Upper lobe of left lung (tissue), 6 donors: Measurements from ENCODE around the gene PGAP6. TPM values are rescaled to one million over a fixed set of nuclear protein-coding genes. Genes with fewer than 3 reads are reported as not detected.
"Not testable (repeated sequence)": the region's sequence is repeated elsewhere in the genome, so short reads cannot be mapped to it uniquely, and the experiment has no call there.

ENCODE experiments used
- ATAC-seq, 2 donors: fragments of 200-7000 bp; cut with Tn5 transposase; one replicate each; pipeline ENCODE4 v1.9.1; 2022; ENCODE audit warnings: mild to moderate bottlenecking in 2 of 2, moderate library complexity in 2 of 2; ENCODE audit not compliant: low FRiP score in 2 of 2
- DNase-seq, 2 donors: peaks; one replicate each; pipeline ENCODE4 v3.0.0-alpha.2; 2019 to 2020
- H3K27ac ChIP-seq, 4 donors: fragments of 200-600 bp; sonication (generic); one replicate each; pipeline ENCODE4 v1.5.1; 2016 to 2019
- H3K27me3 ChIP-seq, 4 donors: fragments of 200-600 bp; sonication (generic); one replicate each; pipeline ENCODE4 v1.5.1; 2017 to 2019
- H3K36me3 ChIP-seq, 4 donors: fragments of 200-600 bp; sonication (generic); one replicate each; pipeline ENCODE4 v1.5.1; 2016 to 2019
- H3K4me1 ChIP-seq, 4 donors: fragments of 200-600 bp; sonication (generic); one replicate each; pipeline ENCODE4 v1.5.1; 2018 to 2019
- H3K4me3 ChIP-seq, 4 donors: fragments of 200-600 bp; sonication (generic); one replicate each; pipeline ENCODE4 v1.5.1; 2017 to 2019; ENCODE audit warnings: mild to moderate bottlenecking in 2 of 4, moderate library complexity in 1 of 4
- H3K9me3 ChIP-seq, 4 donors: fragments of 200-600 bp; sonication (generic); one replicate each; pipeline ENCODE4 v1.5.1; 2018 to 2019
- CTCF ChIP-seq, 6 experiments: fragments of 450-650 bp in 4 of 6; fragments of 200-600 bp in 2 of 6; sonication (generic) in 2 of 6; IDR thresholded peaks; one replicate each; pipeline ENCODE4 v1.5.1; 2016 to 2019; ENCODE audit warnings: antibody characterized with exemption in 6 of 6
- EP300 ChIP-seq, 4 donors: sonication (generic); formaldehyde crosslinking; IDR thresholded peaks; one replicate each; pipeline ENCODE4 v1.5.1; 2017; ENCODE audit warnings: antibody characterized with exemption in 4 of 4, control low read depth in 2 of 4
- POLR2A ChIP-seq, 4 donors: fragments of 450-650 bp; IDR thresholded peaks; one replicate each; pipeline ENCODE4 v1.5.1; 2016 to 2017; ENCODE audit warnings: antibody characterized with exemption in 4 of 4, mild to moderate bottlenecking in 2 of 4
- POLR2AphosphoS5 ChIP-seq, 2 donors: sonication (generic); formaldehyde crosslinking; IDR thresholded peaks; one replicate each; pipeline ENCODE4 v1.5.1; 2017; ENCODE audit warnings: antibody characterized with exemption in 2 of 2
- WGBS, 2 donors: methylation state at CpG; one replicate each; pipeline ENCODE4 v1.1.5; 2017 to 2018; 5-methylcytosine and 5-hydroxymethylcytosine counted together
- total RNA-seq, 6 donors: library from RNA; depleted of rRNA in 4 of 6; stranded (reverse); fragments of >200 nt in 4 of 6; gene quantifications; one replicate each; pipeline versions ENCODE4 v1.1.0 to v1.2.1, GENCODE V29; 2016 to 2021
- donor health status: DM: no; HTN: no; CAD: no; lungs with moderate emphysema.
- donor health status: DM: no; HTN: yes; CAD: no; lungs with severe emphysema.

The PGAP6 gene
- total RNA-seq, 6 donors from 2014 or later = 27.9 to 150 (median 96.4) TPM

DNA sequence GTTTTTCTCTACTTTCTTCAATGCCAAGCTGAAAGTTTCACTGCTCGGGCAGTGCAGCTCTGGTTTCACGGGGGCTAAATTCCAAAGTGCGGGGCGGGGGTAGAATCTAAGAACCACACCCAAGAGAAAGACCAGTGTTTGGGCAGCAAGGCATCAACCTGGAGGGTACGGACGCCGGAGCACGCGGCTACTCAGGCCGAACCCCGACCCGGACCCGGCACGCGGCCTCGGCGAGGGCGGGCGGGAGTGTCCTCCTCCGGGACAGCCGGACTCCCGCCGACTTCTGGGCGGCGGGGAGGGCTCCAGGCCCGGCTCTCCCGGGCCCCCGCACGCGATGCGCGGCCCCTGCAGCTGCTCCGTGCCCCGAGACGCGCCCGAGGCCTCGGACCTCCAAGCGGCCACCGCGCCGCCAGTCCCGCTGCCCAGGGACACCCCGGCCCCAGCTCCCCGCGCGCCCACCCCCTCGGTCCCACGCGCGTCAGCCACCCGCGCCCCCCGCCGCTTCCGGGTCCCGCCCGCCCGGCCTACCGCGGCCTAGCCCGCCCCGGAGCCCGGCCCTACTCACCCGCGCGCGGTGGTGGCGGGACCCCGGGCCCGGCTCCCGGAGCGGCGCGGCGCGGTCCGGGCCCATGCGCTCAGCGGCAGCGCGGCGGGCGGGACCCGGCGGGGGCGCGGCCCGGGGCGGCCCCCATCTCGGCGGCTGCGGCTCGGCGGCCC lies 29.8 kb downstream of the PGAP6 start:
- H3K36me3 ChIP-seq = peaks cover 0 to 6% (median 0%) of the 10 kb centered on the region in 4 donors
- H3K27me3 ChIP-seq = no peaks in the 10 kb centered on the region
- 0 to 1% methylated on average over 4 to 23 of the region's 95 CpGs for WGBS, 2 donors
- no peaks in the 10 kb centered on the region for H3K9me3 ChIP-seq
- peak in 1 of 2 donors; percentile 93 for DNase-seq
- H3K4me1 ChIP-seq = peaks cover 7 to 53% (median 14%) of the 10 kb centered on the region in 4 donors
- ATAC-seq = peak in 1 of 2 donors; percentile 0
- TF ChIP-seq POLR2AphosphoS5 (IDR thresholded peaks at IDR 0.05) (no peak), POLR2A (IDR thresholded peaks at IDR 0.05) (no peak), CTCF (IDR thresholded peaks at IDR 0.05) (no peak), EP300 (IDR thresholded peaks at IDR 0.05) (no peak)
- H3K4me3 ChIP-seq = peak overlapping the region; percentile 71 to 90 (median 84)
- peak overlapping the region; percentile 63 to 89 (median 72) for H3K27ac ChIP-seq

DNA sequence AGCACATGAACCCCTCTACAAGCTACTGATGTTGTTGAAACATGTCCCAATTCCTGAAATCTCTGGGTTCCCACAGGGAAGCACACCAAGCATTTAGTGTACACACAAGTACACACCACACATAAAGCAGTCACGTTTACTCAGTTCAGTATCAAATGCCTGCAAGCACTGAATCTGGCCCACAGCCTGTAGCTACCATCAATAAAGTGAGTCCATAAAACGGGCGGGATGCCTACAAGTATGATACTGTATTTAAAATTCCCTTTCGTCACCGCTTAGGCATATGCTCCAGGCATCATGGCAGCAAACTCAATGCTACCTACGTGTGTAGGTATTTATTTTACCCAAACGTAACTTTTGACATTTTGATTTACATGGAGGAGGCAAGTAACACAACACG lies 31.6 kb downstream of the PGAP6 start:
- TF ChIP-seq POLR2A (IDR thresholded peaks at IDR 0.05) = no peak
- no peak overlapping the region for H3K27ac ChIP-seq
- no peak overlapping the region for H3K4me3 ChIP-seq
- ATAC-seq = no peak
- no peaks in the 10 kb centered on the region for H3K9me3 ChIP-seq
- peaks cover 7 to 53% (median 16%) of the 10 kb centered on the region in 4 donors for H3K4me1 ChIP-seq
- H3K27me3 ChIP-seq = no peaks in the 10 kb centered on the region
- peaks cover 0 to 22% (median 8%) of the 10 kb centered on the region in 4 donors for H3K36me3 ChIP-seq
- no peak for DNase-seq
- 85 to 92% methylated on average over 8 of the region's 8 CpGs for WGBS, 2 donors

DNA sequence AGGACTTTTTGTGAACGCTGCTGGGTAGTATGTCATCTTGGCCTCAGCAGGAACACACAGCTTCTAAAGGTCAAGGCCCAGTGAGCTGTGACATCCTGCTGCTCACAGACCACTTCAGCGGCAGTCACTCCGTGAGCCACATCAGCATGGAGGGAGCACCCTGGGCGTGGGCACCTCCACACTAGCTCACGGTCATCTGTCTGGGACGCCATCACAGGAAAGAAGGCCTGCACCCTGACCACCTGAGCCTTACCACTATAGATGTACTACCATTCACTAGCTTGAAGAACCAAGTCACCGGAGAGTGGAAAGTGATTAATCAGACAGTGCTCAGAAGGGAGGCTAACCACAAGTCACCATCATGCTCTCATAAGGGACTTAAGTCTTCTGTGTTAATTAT lies 32.6 kb downstream of the PGAP6 start:
- Histone ChIP-seq H3K27ac (no peak overlapping the region), H3K4me3 (no peak overlapping the region), H3K9me3 (no peaks in the 10 kb centered on the region), H3K4me1 (peaks cover 7 to 53% (median 16%) of the 10 kb centered on the region in 4 donors), H3K36me3 (peaks cover 0 to 28% (median 12%) of the 10 kb centered on the region in 4 donors), H3K27me3 (no peaks in the 10 kb centered on the region)
- no peak for DNase-seq
- ATAC-seq = no peak
- TF ChIP-seq POLR2A (IDR thresholded peaks at IDR 0.05) (no peak), CTCF (IDR thresholded peaks at IDR 0.05) (no peak), EP300 (IDR thresholded peaks at IDR 0.05) (no peak), POLR2AphosphoS5 (IDR thresholded peaks at IDR 0.05) (no peak)
- 63 to 85% methylated on average over 7 of the region's 7 CpGs for WGBS, 2 donors

DNA sequence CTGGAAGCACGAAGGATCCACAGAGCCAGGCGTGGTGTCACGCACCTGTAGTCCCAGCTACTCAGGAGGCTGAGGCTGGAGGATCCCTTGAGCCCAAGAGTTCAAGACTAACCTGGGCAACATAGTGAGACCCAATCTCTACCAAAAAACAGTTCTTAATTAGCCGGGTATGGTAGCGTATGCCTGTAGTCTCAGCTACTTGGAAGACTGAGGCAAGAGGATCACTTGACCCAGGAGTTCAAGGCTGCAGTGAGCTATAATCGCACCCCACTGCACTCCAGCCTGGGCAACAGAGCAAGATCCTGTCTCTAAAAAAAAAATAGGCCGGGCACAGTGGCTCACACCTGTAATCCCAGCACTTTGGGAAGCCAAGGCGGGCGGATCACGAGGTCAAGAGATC lies 33.3 kb downstream of the PGAP6 start:
- not testable (repeated sequence) for H3K27ac ChIP-seq, H3K9me3 ChIP-seq, DNase-seq, ATAC-seq, H3K4me3 ChIP-seq, H3K27me3 ChIP-seq
- H3K4me1 ChIP-seq = peaks cover 7 to 48% (median 14%) of the 10 kb centered on the region in 4 donors
- peaks cover 0 to 30% (median 12%) of the 10 kb centered on the region in 4 donors for H3K36me3 ChIP-seq
- WGBS, 2 donors = 92 to 96% methylated on average over 10 of the region's 10 CpGs

GRCh38 chr16:347203-347602 lies 34.6 kb downstream of the PGAP6 start:
- TF ChIP-seq CTCF (IDR thresholded peaks at IDR 0.05) = no peak
- TF ChIP-seq POLR2AphosphoS5 (IDR thresholded peaks at IDR 0.05) = no peak
- no peak for TF ChIP-seq POLR2A (IDR thresholded peaks at IDR 0.05)
- no peak for TF ChIP-seq EP300 (IDR thresholded peaks at IDR 0.05)
- Histone ChIP-seq H3K36me3 (peaks cover 0 to 34% (median 12%) of the 10 kb centered on the region in 4 donors), H3K9me3 (no peaks in the 10 kb centered on the region), H3K27ac (no peak overlapping the region), H3K4me1 (peaks cover 7 to 52% (median 10%) of the 10 kb centered on the region in 4 donors), H3K27me3 (no peaks in the 10 kb centered on the region), H3K4me3 (no peak overlapping the region)
- no peak for DNase-seq
- no peak for ATAC-seq
- 86 to 97% methylated on average over 3 to 6 of the region's 6 CpGs for WGBS, 2 donors

- peak in 1 of 2 donors; percentile 47 for ATAC-seq
- no peak overlapping the region for H3K27ac ChIP-seq
- no peaks in the 10 kb centered on the region for H3K27me3 ChIP-seq
- H3K9me3 ChIP-seq = no peaks in the 10 kb centered on the region
- TF ChIP-seq POLR2AphosphoS5 (IDR thresholded peaks at IDR 0.05) (no peak), CTCF (IDR thresholded peaks at IDR 0.05) (no peak), POLR2A (IDR thresholded peaks at IDR 0.05) (no peak), EP300 (IDR thresholded peaks at IDR 0.05) (no peak)
- peaks cover 0 to 34% (median 12%) of the 10 kb centered on the region in 4 donors for H3K36me3 ChIP-seq
- DNase-seq = no peak
- H3K4me3 ChIP-seq = no peak overlapping the region
- H3K4me1 ChIP-seq = peaks cover 5 to 50% (median 8%) of the 10 kb centered on the region in 4 donors
- 83 to 95% methylated on average over 8 to 15 of the region's 15 CpGs for WGBS, 2 donors
Observed at GRCh38 chr16:346587-346986, 35.2 kb downstream of the PGAP6 start.
